SK-N-MC (cell line): ENCODE data around the gene EVL.

Source experiments
- EZH2 ChIP-seq: fragments of 200-600 bp; sonication (generic); IDR thresholded peaks from one replicate; pipeline ENCODE4 v1.6.1; 2017; ENCODE audit warnings: antibody characterized with exemption
- FOXP2 ChIP-seq: optimal IDR thresholded peaks from 2 replicates; pipeline ENCODE3; 2011; ENCODE audit warnings: mild to moderate bottlenecking, moderate library complexity; ENCODE audit not compliant: insufficient read depth; ENCODE audit errors: extremely low read length, control extremely low read depth
- POLR2AphosphoS5 ChIP-seq: IDR thresholded peaks from 2 replicates; pipeline ENCODE4 v1.6.1; 2012; ENCODE audit warnings: mild to moderate bottlenecking, low read depth, low read length, borderline replicate concordance

DNA sequence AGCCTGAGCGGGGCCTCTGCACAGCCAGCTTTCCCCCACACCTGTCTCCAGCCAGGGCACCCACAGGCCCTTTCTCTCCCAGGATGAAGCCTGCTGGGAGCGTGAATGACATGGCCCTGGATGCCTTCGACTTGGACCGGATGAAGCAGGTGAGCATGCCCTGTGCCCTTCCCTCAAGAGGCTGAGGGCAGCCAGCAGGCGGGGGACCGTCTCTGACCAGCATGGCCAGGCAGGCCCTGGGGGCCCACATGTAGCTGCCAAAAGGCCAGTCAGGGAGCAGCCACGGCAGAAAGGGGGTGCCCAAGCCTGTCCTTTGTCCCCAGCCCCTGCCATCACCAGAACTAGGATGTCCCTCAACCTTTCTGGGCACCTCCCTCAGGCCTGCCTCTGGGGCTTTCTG lies 75.9 kb downstream of the EVL start:
- no peak for TF ChIP-seq EZH2
- no peak for TF ChIP-seq POLR2AphosphoS5
- no peak for TF ChIP-seq FOXP2
